Activated B cell treated with CpG ODN at 0.5 μM for 24 hours (primary cell): ENCODE results near the gene CAMK4. TPM values are rescaled to one million over a fixed set of nuclear protein-coding genes. Genes with fewer than 3 reads are reported as not detected.

Experiments
- ATAC-seq: fragments of 200-7000 bp; cut with Tn5 transposase; one replicate; pipeline ENCODE4 v1.10.0; 2021; ENCODE audit warnings: low read depth, mild to moderate bottlenecking, moderate library complexity
- CTCF ChIA-PET: fragments of 350-600 bp; sonication (Branson Sonifier 250); formaldehyde crosslinking; loops from one replicate; lab custom pipeline; 2021; ENCODE audit warnings: antibody characterized with exemption; lab: Charles Lee
- POLR2A ChIA-PET: fragments of 350-600 bp; sonication (Branson Sonifier 250); formaldehyde crosslinking; loops from one replicate; lab custom pipeline; 2021; ENCODE audit warnings: antibody characterized with exemption; lab: Charles Lee
- DNase-seq: peaks from one replicate; pipeline ENCODE4 v3.0.0; 2022
- H3K27ac Mint-ChIP-seq: one replicate; pipeline ENCODE4 v1.8.0; 2020; ENCODE audit warnings: mixed read lengths
- H3K27me3 Mint-ChIP-seq: one replicate; pipeline ENCODE4 v1.8.0; 2021; ENCODE audit warnings: mixed read lengths
- H3K36me3 Mint-ChIP-seq: one replicate; pipeline ENCODE4 v1.8.0; 2021; ENCODE audit warnings: low read depth, mixed read lengths
- H3K4me1 Mint-ChIP-seq: one replicate; pipeline ENCODE4 v1.8.0; 2021; ENCODE audit warnings: mixed read lengths
- H3K4me3 Mint-ChIP-seq: one replicate; pipeline ENCODE4 v1.8.0; 2020; ENCODE audit warnings: mild to moderate bottlenecking, mixed read lengths
- H3K9me3 Mint-ChIP-seq: one replicate; pipeline ENCODE4 v1.8.0; 2020; ENCODE audit warnings: mixed read lengths
- CTCF ChIP-seq: fragments of 200-600 bp; IDR thresholded peaks from one replicate; pipeline ENCODE4 v1.8.0; 2022; ENCODE audit warnings: antibody characterized with exemption, mild to moderate bottlenecking
- intact Hi-C: fragments of 100-400 bp; cut with micrococcal nuclease; formaldehyde crosslinking; loops from one replicate; pipeline ENCODE4 v1.15.1; 2024
- total RNA-seq: library from RNA; stranded (reverse); gene quantifications from 2 replicates; pipeline ENCODE4 v1.2.3, GENCODE V29; 2022

Gene CAMK4
- total RNA-seq, 1 donor from 2014 or later = 6.3 TPM

- Mint-ChIP-seq H3K4me3 (no peak overlapping the region), H3K9me3 (no peaks in the 10 kb centered on the region), H3K27me3 (no peaks in the 10 kb centered on the region), H3K36me3 (no peaks in the 10 kb centered on the region), H3K4me1 (no peaks in the 10 kb centered on the region), H3K27ac (no peak overlapping the region)
- ChIA-PET POLR2A (no interaction called here), CTCF (interaction anchor here (0.8 kb wide), 1 partner anchor 491 kb away, joined by 3 read pairs; no protein-coding TSS in a partner anchor)
- ATAC-seq = no peak
- intact Hi-C loops = no loop called here
- no peak for DNase-seq
- TF ChIP-seq CTCF = no peak
Observed at GRCh38 chr5:111282798-111283197, 58.6 kb downstream of the CAMK4 start.

GRCh38 chr5:111284825-111285224, 60.6 kb downstream of the CAMK4 start:
- Mint-ChIP-seq H3K4me3 (no peak overlapping the region), H3K27ac (no peak overlapping the region), H3K36me3 (no peaks in the 10 kb centered on the region), H3K9me3 (no peaks in the 10 kb centered on the region), H3K4me1 (no peaks in the 10 kb centered on the region), H3K27me3 (no peaks in the 10 kb centered on the region)
- ATAC-seq (no peak), DNase-seq (no peak)
- POLR2A ChIA-PET = no interaction called here
- no peak for TF ChIP-seq CTCF
- intact Hi-C loops = no loop called here
- CTCF ChIA-PET = no interaction called here

GRCh38 chr5:111294551-111294950, 70.4 kb downstream of the CAMK4 start:
- no peaks in the 10 kb centered on the region for H3K36me3 Mint-ChIP-seq
- CTCF ChIA-PET = no interaction called here
- H3K4me1 Mint-ChIP-seq = no peaks in the 10 kb centered on the region
- H3K27me3 Mint-ChIP-seq = no peaks in the 10 kb centered on the region
- H3K27ac Mint-ChIP-seq = no peak overlapping the region
- H3K4me3 Mint-ChIP-seq = no peak overlapping the region
- intact Hi-C loops = no loop called here
- no peak for DNase-seq
- no peak for TF ChIP-seq CTCF
- H3K9me3 Mint-ChIP-seq = peaks cover 5% of the 10 kb centered on the region
- POLR2A ChIA-PET = no interaction called here
- ATAC-seq = no peak

- H3K36me3 Mint-ChIP-seq = no peaks in the 10 kb centered on the region
- no peaks in the 10 kb centered on the region for H3K4me1 Mint-ChIP-seq
- H3K27ac Mint-ChIP-seq = no peak overlapping the region
- H3K27me3 Mint-ChIP-seq = no peaks in the 10 kb centered on the region
- ChIA-PET POLR2A (no interaction called here), CTCF (no interaction called here)
- peaks cover 5% of the 10 kb centered on the region for H3K9me3 Mint-ChIP-seq
- intact Hi-C loops = no loop called here
- H3K4me3 Mint-ChIP-seq = no peak overlapping the region
- no peak for DNase-seq
- no peak for ATAC-seq
- TF ChIP-seq CTCF = no peak
Observed at GRCh38 chr5:111295649-111296048, 71.5 kb downstream of the CAMK4 start.

- CTCF ChIA-PET = no interaction called here
- no peak overlapping the region for H3K27ac Mint-ChIP-seq
Observed at GRCh38 chr5:111296570-111296969, 72.4 kb downstream of the CAMK4 start.

More at GRCh38 chr5:111296570-111296969, 72.4 kb downstream of the CAMK4 start:
- TF ChIP-seq CTCF = no peak
- intact Hi-C loops = no loop called here
- POLR2A ChIA-PET = no interaction called here
- ATAC-seq (no peak), DNase-seq (no peak)
- no peaks in the 10 kb centered on the region for H3K27me3 Mint-ChIP-seq
- no peaks in the 10 kb centered on the region for H3K36me3 Mint-ChIP-seq
- no peak overlapping the region for H3K4me3 Mint-ChIP-seq
- H3K4me1 Mint-ChIP-seq = no peaks in the 10 kb centered on the region
- peaks cover 5% of the 10 kb centered on the region for H3K9me3 Mint-ChIP-seq
